Liver (tissue), 9 donors: Measurements from ENCODE around the gene SDHAF4. TPM values are rescaled to one million over a fixed set of nuclear protein-coding genes. Genes with fewer than 3 reads are reported as not detected.

ENCODE experiments used
- DNase-seq: peaks from one replicate; pipeline ENCODE4 v3.0.0-alpha.2; 2017; ENCODE audit warnings: low spot score
- H3K27ac ChIP-seq, 2 donors: one replicate each; pipeline ENCODE4 v1.7.0; 2013; ENCODE audit warnings: inconsistent platforms in 2 of 2, low read length in 2 of 2, control low read depth in 1 of 2, low read depth in 1 of 2, mild to moderate bottlenecking in 1 of 2
- H3K27me3 ChIP-seq, 4 donors: one replicate each; pipeline versions ENCODE4 v1.6.1 to v1.7.0; 2013; ENCODE audit warnings: low read length in 3 of 4, inconsistent platforms in 1 of 4, mild to moderate bottlenecking in 1 of 4, moderate library complexity in 1 of 4; ENCODE audit not compliant: control insufficient read depth in 4 of 4, insufficient read depth in 4 of 4
- H3K36me3 ChIP-seq, 4 donors: one replicate each; pipeline versions ENCODE4 v1.6.1 to v1.7.0; 2013; ENCODE audit warnings: low read length in 3 of 4, mild to moderate bottlenecking in 3 of 4, low read depth in 1 of 4, moderate library complexity in 1 of 4; ENCODE audit not compliant: control insufficient read depth in 4 of 4, insufficient read depth in 3 of 4
- H3K4me1 ChIP-seq, 4 donors: one replicate each; pipeline versions ENCODE4 v1.6.1 to v1.7.0; 2013; ENCODE audit warnings: low read length in 3 of 4, mild to moderate bottlenecking in 3 of 4, moderate library complexity in 1 of 4; ENCODE audit not compliant: control insufficient read depth in 4 of 4, insufficient read depth in 4 of 4
- H3K4me3 ChIP-seq, 3 donors: one replicate each; pipeline versions ENCODE4 v1.6.1 to v1.7.0; 2013; ENCODE audit warnings: low read length in 3 of 3, control low read depth in 1 of 3, low read depth in 1 of 3, mild to moderate bottlenecking in 1 of 3
- H3K9ac ChIP-seq, 2 donors: one replicate each; pipeline ENCODE4 v1.7.0; 2013; ENCODE audit warnings: low read length in 2 of 2, mild to moderate bottlenecking in 2 of 2, moderate library complexity in 2 of 2, control low read depth in 1 of 2, low read depth in 1 of 2
- H3K9me3 ChIP-seq, 4 donors: one replicate each; pipeline versions ENCODE4 v1.6.1 to v1.7.0; 2013; ENCODE audit warnings: low read length in 3 of 4; ENCODE audit not compliant: control insufficient read depth in 4 of 4
- ATF3 ChIP-seq: IDR thresholded peaks from 2 replicates; pipeline ENCODE4 v1.6.1; 2016; ENCODE audit warnings: antibody characterized with exemption
- CTCF ChIP-seq: fragments of 150-350 bp; IDR thresholded peaks from 2 replicates; pipeline ENCODE4 v1.5.1; 2017; ENCODE audit warnings: improper control_type of control experiment, low read depth, low read length; ENCODE audit not compliant: missing input control
- EGR1 ChIP-seq, 2 donors: IDR thresholded peaks; 2 replicates each; pipeline ENCODE4 v1.6.1; 2016 to 2018; ENCODE audit warnings: antibody characterized with exemption in 2 of 2, low read depth in 2 of 2
- FOXA1 ChIP-seq: IDR thresholded peaks from 2 replicates; pipeline ENCODE4 v1.6.1; 2016; ENCODE audit warnings: antibody characterized with exemption
- FOXA2 ChIP-seq: IDR thresholded peaks from 2 replicates; pipeline ENCODE4 v1.6.1; 2016; ENCODE audit warnings: antibody characterized with exemption
- GABPA ChIP-seq, 2 donors: IDR thresholded peaks in 1 of 2; conservative IDR thresholded peaks in 1 of 2; 2 replicates each; pipeline ENCODE4 v1.6.1; 2016; ENCODE audit warnings: antibody characterized with exemption in 2 of 2, mild to moderate bottlenecking in 1 of 2, moderate library complexity in 1 of 2
- HNF4A ChIP-seq, 2 donors: conservative IDR thresholded peaks; 2 replicates each; pipeline ENCODE4 v1.6.1; 2016; ENCODE audit warnings: antibody characterized with exemption in 2 of 2, mild to moderate bottlenecking in 2 of 2
- HNF4G ChIP-seq: IDR thresholded peaks from 2 replicates; pipeline ENCODE4 v1.6.1; 2016; ENCODE audit warnings: antibody characterized with exemption
- JUND ChIP-seq, 2 donors: IDR thresholded peaks; 2 replicates each; pipeline ENCODE4 v1.6.1; 2016; ENCODE audit warnings: antibody characterized with exemption in 2 of 2
- MAX ChIP-seq: IDR thresholded peaks from 2 replicates; pipeline ENCODE4 v1.6.1; 2016; ENCODE audit warnings: antibody characterized with exemption
- NR2F2 ChIP-seq: IDR thresholded peaks from 2 replicates; pipeline ENCODE4 v1.6.1; 2016; ENCODE audit warnings: antibody characterized with exemption
- RAD21 ChIP-seq, 2 donors: IDR thresholded peaks; 2 replicates each; pipeline ENCODE4 v1.6.1; 2016; ENCODE audit warnings: antibody characterized with exemption in 2 of 2, mild to moderate bottlenecking in 2 of 2
- REST ChIP-seq: IDR thresholded peaks from 2 replicates; pipeline ENCODE4 v1.6.1; 2016; ENCODE audit warnings: antibody characterized with exemption, mild to moderate bottlenecking
- RXRA ChIP-seq, 2 donors: IDR thresholded peaks; 2 replicates each; pipeline ENCODE4 v1.6.1; 2017 to 2018; ENCODE audit warnings: antibody characterized with exemption in 2 of 2, mild to moderate bottlenecking in 1 of 2
- SP1 ChIP-seq: IDR thresholded peaks from 2 replicates; pipeline ENCODE4 v1.6.1; 2018; ENCODE audit warnings: antibody characterized with exemption, mild to moderate bottlenecking
- TAF1 ChIP-seq: conservative IDR thresholded peaks from 2 replicates; pipeline ENCODE4 v1.6.1; 2016; ENCODE audit warnings: antibody characterized with exemption, mild to moderate bottlenecking
- YY1 ChIP-seq: IDR thresholded peaks from 2 replicates; pipeline ENCODE4 v1.6.1; 2016; ENCODE audit warnings: antibody characterized with exemption, mild to moderate bottlenecking
- ZBTB33 ChIP-seq: IDR thresholded peaks from 2 replicates; pipeline ENCODE4 v1.6.1; 2016; ENCODE audit warnings: antibody characterized with exemption
- WGBS: extraction: QIAGEN DNeasy Blood & Tissue Kit; methylation state at CpG from one replicate; pipeline ENCODE4 v1.1.7; 2013; 5-methylcytosine and 5-hydroxymethylcytosine counted together
- polyA plus RNA-seq, 2 donors: library from polyadenylated mRNA; stranded (reverse) in 1 of 2; unstranded in 1 of 2; fragments of 200-250 nt in 1 of 2; fragments of >200 nt in 1 of 2; fragmentation: Nextera tagmentation in 1 of 2; extraction: Ambion mirVana in 1 of 2; gene quantifications; one replicate each; pipeline versions ENCODE4 v1.2.1 to v1.2.3, GENCODE V29; 2013 to 2015
- total RNA-seq, 2 donors: library from RNA; depleted of rRNA; stranded (reverse); fragments of >200 nt; gene quantifications; one replicate each; pipeline ENCODE4 v1.2.3, GENCODE V29; 2014
- donor health status: healthy.
- donor health status: healthy.
- donor health status: healthy.
- donor health status: healthy.
- donor health status: healthy.

SDHAF4 gene
- total and polyA plus RNA-seq, 4 donors: 2.7 to 5.7 (median 3.3) TPM

- no peak for TF ChIP-seq GABPA (IDR thresholded peaks at IDR 0.05 in 1 of 2, conservative IDR thresholded peaks at IDR 0.05 in 1 of 2)
- TF ChIP-seq RAD21 (IDR thresholded peaks at IDR 0.05): no peak
- no peak for TF ChIP-seq CTCF
- no peak for TF ChIP-seq ATF3
- TF ChIP-seq MAX: no peak
- no peak for TF ChIP-seq FOXA2
- TF ChIP-seq RXRA (IDR thresholded peaks at IDR 0.05): no peak
- TF ChIP-seq REST: no peak
- TF ChIP-seq ZBTB33: no peak
- TF ChIP-seq YY1: no peak
- no peak for TF ChIP-seq EGR1 (IDR thresholded peaks at IDR 0.05; ENCODE audit: low read depth in 2 of 2)
- no peak for TF ChIP-seq NR2F2
- no peak for TF ChIP-seq HNF4A (conservative IDR thresholded peaks at IDR 0.05)
- no peak for TF ChIP-seq JUND (IDR thresholded peaks at IDR 0.05)
- TF ChIP-seq FOXA1: no peak
- no peak for TF ChIP-seq SP1
- TF ChIP-seq HNF4G: no peak
- no peak for TF ChIP-seq TAF1
- Histone ChIP-seq H3K9ac (no peak overlapping the region), H3K4me3 (no peak overlapping the region), H3K27ac (no peak overlapping the region), H3K9me3 (no peaks in the 10 kb centered on the region), H3K27me3 (no peaks in the 10 kb centered on the region), H3K36me3 (no peaks in the 10 kb centered on the region), H3K4me1 (no peaks in the 10 kb centered on the region)
- DNase-seq: no peak
- WGBS: 94% methylated on average over 1 of the region's 1 CpG
Observed at GRCh38 chr6:70537266-70537665, 29.5 kb upstream of the SDHAF4 start.
